H9 (cell line): Measurements from ENCODE around the gene BACH2. TPM values are rescaled to one million over a fixed set of nuclear protein-coding genes. Genes with fewer than 3 reads are reported as not detected.

Experiments used
- DNase-seq: peaks from one replicate; pipeline ENCODE4 v3.0.0-alpha.2; 2017
- H2AFZ ChIP-seq: one replicate; pipeline ENCODE4 v1.6.1; 2013; ENCODE audit warnings: mild to moderate bottlenecking, low read length, control low read depth, moderate library complexity
- H2AK5ac ChIP-seq: 2 replicates; pipeline ENCODE4 v1.6.1; 2013; ENCODE audit warnings: low read length, control low read depth, mixed read lengths; ENCODE audit not compliant: insufficient read length
- H2BK120ac ChIP-seq: one replicate; pipeline ENCODE4 v1.6.1; 2013; ENCODE audit warnings: low read depth, mild to moderate bottlenecking, low read length, control low read depth, inconsistent platforms; ENCODE audit not compliant: poor library complexity, severe bottlenecking
- H2BK12ac ChIP-seq: 2 replicates; pipeline ENCODE4 v1.6.1; 2013; ENCODE audit warnings: low read length, control low read depth, mixed read lengths, low read depth; ENCODE audit not compliant: insufficient read length
- H2BK15ac ChIP-seq: 2 replicates; pipeline ENCODE4 v1.6.1; 2013; ENCODE audit warnings: low read depth, low read length, control low read depth
- H2BK20ac ChIP-seq: one replicate; pipeline ENCODE4 v1.6.1; 2013; ENCODE audit warnings: low read depth, mild to moderate bottlenecking, low read length, control low read depth, inconsistent platforms; ENCODE audit not compliant: poor library complexity, severe bottlenecking
- H2BK5ac ChIP-seq: 2 replicates; pipeline ENCODE4 v1.6.1; 2013; ENCODE audit warnings: low read length, control low read depth, mixed read lengths; ENCODE audit not compliant: insufficient read length
- H3K14ac ChIP-seq: 2 replicates; pipeline ENCODE4 v1.6.1; 2013; ENCODE audit warnings: low read length, control low read depth; ENCODE audit not compliant: insufficient read depth
- H3K18ac ChIP-seq: 2 replicates; pipeline ENCODE4 v1.6.1; 2013; ENCODE audit warnings: low read depth, mild to moderate bottlenecking, mixed read lengths, low read length, control low read depth; ENCODE audit not compliant: insufficient read length
- H3K23ac ChIP-seq: 2 replicates; pipeline ENCODE4 v1.6.1; 2013; ENCODE audit warnings: low read length, control low read depth, mixed read lengths, low read depth; ENCODE audit not compliant: insufficient read length
- H3K23me2 ChIP-seq: 2 replicates; pipeline ENCODE4 v1.6.1; 2013; ENCODE audit warnings: low read depth, mild to moderate bottlenecking, mixed read lengths, low read length, control low read depth; ENCODE audit not compliant: insufficient read length, poor library complexity, severe bottlenecking
- H3K27ac ChIP-seq: 2 replicates; pipeline ENCODE4 v1.5.1; 2013; ENCODE audit warnings: low read length, control low read depth, mixed read lengths, low read depth; ENCODE audit not compliant: insufficient read length
- H3K27me3 ChIP-seq: 2 replicates; pipeline ENCODE4 v1.6.1; 2013; ENCODE audit warnings: low read length, control low read depth, inconsistent platforms; ENCODE audit not compliant: insufficient read depth
- H3K4ac ChIP-seq: 2 replicates; pipeline ENCODE4 v1.6.1; 2013; ENCODE audit warnings: low read depth, mild to moderate bottlenecking, control low read depth, inconsistent platforms, low read length, moderate library complexity
- H3K4me1 ChIP-seq: 2 replicates; pipeline ENCODE4 v1.6.1; 2013; ENCODE audit warnings: low read length, control low read depth, inconsistent platforms; ENCODE audit not compliant: insufficient read depth
- H3K4me2 ChIP-seq: 2 replicates; pipeline ENCODE4 v1.6.1; 2013; ENCODE audit warnings: low read length, control low read depth, mixed read lengths; ENCODE audit not compliant: insufficient read length, insufficient read depth
- H3K56ac ChIP-seq: 2 replicates; pipeline ENCODE4 v1.6.1; 2013; ENCODE audit warnings: low read depth, mild to moderate bottlenecking, mixed read lengths, low read length, control low read depth; ENCODE audit not compliant: insufficient read length
- H3K79me1 ChIP-seq: 2 replicates; pipeline ENCODE4 v1.6.1; 2013; ENCODE audit warnings: low read depth, mild to moderate bottlenecking, moderate library complexity, low read length, control low read depth, inconsistent platforms; ENCODE audit not compliant: insufficient read depth, poor library complexity, severe bottlenecking
- H3K79me2 ChIP-seq: 2 replicates; pipeline ENCODE4 v1.6.1; 2013; ENCODE audit warnings: low read length, control low read depth, inconsistent platforms; ENCODE audit not compliant: insufficient read depth
- H3K9ac ChIP-seq: 2 replicates; pipeline ENCODE4 v1.6.1; 2013; ENCODE audit warnings: low read length, control low read depth, mixed read lengths; ENCODE audit not compliant: insufficient read length; ENCODE audit errors: extremely low read depth
- H3K9me3 ChIP-seq: one replicate; pipeline ENCODE4 v1.6.1; 2013; ENCODE audit warnings: low read depth, low read length, inconsistent platforms; ENCODE audit not compliant: control insufficient read depth
- H3T11ph ChIP-seq: one replicate; pipeline ENCODE4 v1.6.1; 2013; ENCODE audit warnings: mild to moderate bottlenecking, low read length, control low read depth, inconsistent platforms
- H4K20me1 ChIP-seq: one replicate; pipeline ENCODE4 v1.6.1; 2013; ENCODE audit not compliant: control insufficient read depth, insufficient read length, insufficient read depth
- H4K5ac ChIP-seq: 2 replicates; pipeline ENCODE4 v1.6.1; 2013; ENCODE audit warnings: low read depth, mild to moderate bottlenecking, mixed read lengths, low read length, control low read depth; ENCODE audit not compliant: insufficient read length
- H4K8ac ChIP-seq: replicated peaks from 2 replicates; pipeline ENCODE4 v1.6.1; 2013; ENCODE audit warnings: low read length, control low read depth, mixed read lengths, low read depth; ENCODE audit not compliant: insufficient read length
- H4K91ac ChIP-seq: 2 replicates; pipeline ENCODE4 v1.6.1; 2013; ENCODE audit warnings: low read depth, mild to moderate bottlenecking, moderate library complexity, mixed read lengths, low read length, control low read depth; ENCODE audit not compliant: insufficient read length
- H3K27ac Mint-ChIP-seq, 3 experiments: 2 replicates in 2 of 3; 3 replicates in 1 of 3; pipeline ENCODE4 v1.8.0; 2020 to 2021; ENCODE audit warnings: mixed read lengths in 3 of 3, mild to moderate bottlenecking in 1 of 3, moderate library complexity in 1 of 3
- H3K27me3 Mint-ChIP-seq: 2 replicates; pipeline ENCODE4 v1.8.0; 2021; ENCODE audit warnings: low read depth, mild to moderate bottlenecking, moderate library complexity, mixed read lengths
- H3K36me3 Mint-ChIP-seq, 3 experiments: 2 replicates in 2 of 3; 3 replicates in 1 of 3; pipeline ENCODE4 v1.8.0; 2020 to 2021; ENCODE audit warnings: low read depth in 3 of 3, mixed read lengths in 3 of 3; ENCODE audit not compliant: insufficient read depth in 1 of 3
- H3K4me1 Mint-ChIP-seq, 2 experiments: 2 replicates each; pipeline ENCODE4 v1.8.0; 2020; ENCODE audit warnings: mixed read lengths in 2 of 2
- H3K4me3 Mint-ChIP-seq, 2 experiments: 2 replicates in 1 of 2; 3 replicates in 1 of 2; pipeline ENCODE4 v1.8.0; 2020 to 2021; ENCODE audit warnings: mild to moderate bottlenecking in 2 of 2, mixed read lengths in 2 of 2, moderate library complexity in 1 of 2
- H3K9me3 Mint-ChIP-seq, 2 experiments: 2 replicates in 1 of 2; 3 replicates in 1 of 2; pipeline ENCODE4 v1.8.0; 2020; ENCODE audit warnings: mild to moderate bottlenecking in 2 of 2, mixed read lengths in 2 of 2, moderate library complexity in 1 of 2
- CTCF ChIP-seq: fragments of 200-600 bp; sonication (generic); conservative IDR thresholded peaks from 3 replicates; pipeline ENCODE4 v1.8.0; 2021; ENCODE audit warnings: antibody characterized with exemption, mild to moderate bottlenecking
- WGBS: extraction: QIAGEN DNeasy Blood & Tissue Kit; methylation state at CpG from one replicate; pipeline ENCODE4 v1.1.7; 2013; ENCODE audit warnings: missing lambda C conversion rate, low lambda C conversion rate, mixed read lengths; ENCODE audit not compliant: insufficient read length; ENCODE audit errors: extremely low coverage; 5-methylcytosine and 5-hydroxymethylcytosine counted together
- total RNA-seq: library from RNA; stranded (reverse); gene quantifications from 2 replicates; pipeline ENCODE4 v1.2.1, GENCODE V29; 2021

The BACH2 gene
- total RNA-seq, 1 experiment from 2014 or later, result 2.0 TPM

- H3K27ac ChIP-seq, result no peak overlapping the region
- H4K91ac ChIP-seq, result no peak overlapping the region
- no peak overlapping the region for H4K5ac ChIP-seq
- H4K20me1 ChIP-seq, result no peaks in the 10 kb centered on the region
- no peaks in the 10 kb centered on the region for H3K4me1 Mint-ChIP-seq
- H3K18ac ChIP-seq, result no peak overlapping the region
- no peak overlapping the region for H2BK5ac ChIP-seq
- no peaks in the 10 kb centered on the region for H3K79me1 ChIP-seq
- no peak overlapping the region for H3K56ac ChIP-seq
- H3K4me1 ChIP-seq, result no peaks in the 10 kb centered on the region
- no peak overlapping the region for H3K4me2 ChIP-seq
- H4K8ac ChIP-seq, result no peak overlapping the region
- no peaks in the 10 kb centered on the region for H3K27me3 ChIP-seq
- H2AFZ ChIP-seq, result no peak overlapping the region
- no peak overlapping the region; a peak in 1 of 7 replicates for H3K27ac Mint-ChIP-seq
- no peak overlapping the region for H3K4ac ChIP-seq
- H3K23me2 ChIP-seq, result no peaks in the 10 kb centered on the region
- no peak overlapping the region for H2AK5ac ChIP-seq
- no peak overlapping the region for H2BK15ac ChIP-seq
- H2BK12ac ChIP-seq, result no peak overlapping the region
- no peak overlapping the region for H3K4me3 Mint-ChIP-seq
- H2BK120ac ChIP-seq, result no peak overlapping the region
- H3K9ac ChIP-seq, result no peak overlapping the region
- no peaks in the 10 kb centered on the region for H3K79me2 ChIP-seq
- no CpG with 5 or more reads among the region's 4 CpGs for WGBS
- no peak for TF ChIP-seq CTCF
- no peak overlapping the region for H2BK20ac ChIP-seq
- H3K9me3 ChIP-seq, result no peaks in the 10 kb centered on the region
- no peaks in the 10 kb centered on the region for H3K36me3 Mint-ChIP-seq
- DNase-seq, result no peak
- H3K14ac ChIP-seq, result no peak overlapping the region
- H3K9me3 Mint-ChIP-seq, result no peaks in the 10 kb centered on the region
- H3T11ph ChIP-seq, result no peak overlapping the region
- H3K23ac ChIP-seq, result no peak overlapping the region
- H3K27me3 Mint-ChIP-seq, result no peaks in the 10 kb centered on the region
These were observed 174.7 kb downstream of the BACH2 start for GRCh38 chr6:90121982-90122381.
